ENCODE measurements around the gene TMEM61.
"Not testable (repeated sequence)": the region's sequence is repeated elsewhere in the genome, so short reads cannot be mapped to it uniquely, and the experiment has no call there.

TMEM61 gene

GRCh38 chr1:54980528-54981241, at the start of gene TMEM61:
Gene TMEM61 (plus strand): TSS chr1:54980628. CDS start chr1:54981066, 438 bp downstream.
- Histone ChIP-seq H3K4me1 (peaks cover 8% of the 10 kb centered on the region), H3K9me3 (ENCODE audit: control insufficient read depth, low read length) (no peaks in the 10 kb centered on the region), H3K79me2 (no peaks in the 10 kb centered on the region), H3K4me2 (ENCODE audit: low read length) (peak within 1 kb of the TSS; percentile 90), H3K27ac (peak within 1 kb of the TSS; percentile 63), H3K9ac (no peak within 1 kb of the TSS), H3K36me3 (ENCODE audit: control insufficient read depth, insufficient read depth, low read length) (no peaks in the 10 kb centered on the region), H2AFZ (peak within 1 kb of the TSS; percentile 79), H3K27me3 (ENCODE audit: control insufficient read depth, insufficient read depth, low read length) (no peaks in the 10 kb centered on the region), H3K4me3 (ENCODE audit: low read depth, low read length) (peak within 1 kb of the TSS; percentile 73)
- TF ChIP-seq CTCF (IDR thresholded peaks at IDR 0.05), result no peak

GRCh38 chr1:54931275-54931840, 49.1 kb upstream of the TMEM61 start:
- Histone ChIP-seq H3K9ac (no peak overlapping the region), H3K27ac (no peak overlapping the region), H3K4me1 (peaks cover 9% of the 10 kb centered on the region), H3K9me3 (ENCODE audit: control insufficient read depth, low read length) (no peaks in the 10 kb centered on the region), H3K4me3 (ENCODE audit: low read depth, low read length) (no peak overlapping the region), H3K36me3 (ENCODE audit: control insufficient read depth, insufficient read depth, low read length) (no peaks in the 10 kb centered on the region), H3K79me2 (no peaks in the 10 kb centered on the region), H2AFZ (no peak overlapping the region), H3K4me2 (ENCODE audit: low read length) (no peak overlapping the region), H3K27me3 (ENCODE audit: control insufficient read depth, insufficient read depth, low read length) (no peaks in the 10 kb centered on the region)
- no peak for TF ChIP-seq CTCF (IDR thresholded peaks at IDR 0.05)

GRCh38 chr1:54934081-54934480, 46.3 kb upstream of the TMEM61 start:
- not testable (repeated sequence) for H3K9ac ChIP-seq; H2AFZ ChIP-seq; H3K36me3 ChIP-seq (ENCODE audit: control insufficient read depth, insufficient read depth, low read length); H3K4me2 ChIP-seq (ENCODE audit: low read length); H3K9me3 ChIP-seq (ENCODE audit: control insufficient read depth, low read length); H3K27ac ChIP-seq; H3K27me3 ChIP-seq (ENCODE audit: control insufficient read depth, insufficient read depth, low read length); H3K4me3 ChIP-seq (ENCODE audit: low read depth, low read length); H3K79me2 ChIP-seq; H3K4me1 ChIP-seq

GRCh38 chr1:54934869-54935268, 45.6 kb upstream of the TMEM61 start:
- H3K27me3 ChIP-seq (ENCODE audit: control insufficient read depth, insufficient read depth, low read length), result no peaks in the 10 kb centered on the region
- H2AFZ ChIP-seq, result no peak overlapping the region
- H3K36me3 ChIP-seq (ENCODE audit: control insufficient read depth, insufficient read depth, low read length), result no peaks in the 10 kb centered on the region
- H3K9me3 ChIP-seq (ENCODE audit: control insufficient read depth, low read length), result no peaks in the 10 kb centered on the region
- H3K4me2 ChIP-seq (ENCODE audit: low read length), result no peak overlapping the region
- no peak overlapping the region for H3K27ac ChIP-seq
- H3K79me2 ChIP-seq, result no peaks in the 10 kb centered on the region
- H3K4me3 ChIP-seq (ENCODE audit: low read depth, low read length), result no peak overlapping the region
- H3K9ac ChIP-seq, result no peak overlapping the region
- TF ChIP-seq CTCF (IDR thresholded peaks at IDR 0.05), result no peak
- H3K4me1 ChIP-seq, result no peaks in the 10 kb centered on the region

- H3K79me2 ChIP-seq, result no peaks in the 10 kb centered on the region
- H2AFZ ChIP-seq, result no peak overlapping the region
- H3K27ac ChIP-seq, result no peak overlapping the region
- no peaks in the 10 kb centered on the region for H3K9me3 ChIP-seq (ENCODE audit: control insufficient read depth, low read length)
- H3K4me3 ChIP-seq (ENCODE audit: low read depth, low read length), result no peak overlapping the region
- no peak for TF ChIP-seq CTCF (IDR thresholded peaks at IDR 0.05)
- no peaks in the 10 kb centered on the region for H3K27me3 ChIP-seq (ENCODE audit: control insufficient read depth, insufficient read depth, low read length)
- H3K4me1 ChIP-seq, result no peaks in the 10 kb centered on the region
- H3K4me2 ChIP-seq (ENCODE audit: low read length), result no peak overlapping the region
- H3K36me3 ChIP-seq (ENCODE audit: control insufficient read depth, insufficient read depth, low read length), result no peaks in the 10 kb centered on the region
- no peak overlapping the region for H3K9ac ChIP-seq
Observed at GRCh38 chr1:54936791-54937190, 43.6 kb upstream of the TMEM61 start.
